Activated CD4-positive, alpha-beta T cell treated with anti-CD3 and anti-CD28 coated beads, Interleukin-2, amount 50 U/mL, for 1 hour (primary cell): ENCODE results near the gene SFXN2.
"Not testable (repeated sequence)": the region's sequence is repeated elsewhere in the genome, so short reads cannot be mapped to it uniquely, and the experiment has no call there.

ENCODE experiments used
- DNase-seq: peaks from one replicate; pipeline ENCODE4 v3.0.0-alpha.2; 2020

SFXN2 gene

DNA sequence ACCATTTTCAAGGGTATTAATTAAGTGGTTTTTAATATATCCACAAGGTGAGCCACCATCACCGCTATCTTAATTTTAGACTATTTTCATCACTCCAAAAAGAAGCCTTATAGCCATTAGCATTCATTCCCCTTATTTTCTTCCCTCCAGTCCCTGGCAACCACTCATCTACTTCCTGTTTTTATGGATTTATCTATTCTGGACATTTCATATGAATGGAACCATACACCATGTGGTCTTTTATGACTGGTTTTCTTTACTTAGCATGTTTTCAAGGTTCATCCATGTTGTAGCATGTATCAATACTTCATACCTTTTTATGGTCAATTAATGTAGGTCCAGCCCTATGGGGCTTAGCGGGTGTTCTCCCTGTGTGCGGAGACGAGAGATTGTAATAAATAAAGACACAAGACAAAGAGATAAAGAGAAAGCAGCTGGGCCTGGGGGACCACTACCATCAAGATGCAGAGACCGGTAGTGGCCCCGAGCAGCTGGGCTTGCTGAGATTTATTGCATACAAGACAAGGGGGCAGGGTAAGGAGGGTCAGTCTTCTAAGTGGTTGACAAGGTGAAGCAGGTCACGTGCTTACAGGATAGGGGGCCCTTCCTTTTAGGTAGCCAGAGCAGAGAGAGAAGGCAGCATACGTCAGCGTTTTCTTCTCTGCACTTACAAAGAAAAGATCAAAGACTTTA is 44.0 kb downstream of the SFXN2 start:
- no peak for DNase-seq

DNA sequence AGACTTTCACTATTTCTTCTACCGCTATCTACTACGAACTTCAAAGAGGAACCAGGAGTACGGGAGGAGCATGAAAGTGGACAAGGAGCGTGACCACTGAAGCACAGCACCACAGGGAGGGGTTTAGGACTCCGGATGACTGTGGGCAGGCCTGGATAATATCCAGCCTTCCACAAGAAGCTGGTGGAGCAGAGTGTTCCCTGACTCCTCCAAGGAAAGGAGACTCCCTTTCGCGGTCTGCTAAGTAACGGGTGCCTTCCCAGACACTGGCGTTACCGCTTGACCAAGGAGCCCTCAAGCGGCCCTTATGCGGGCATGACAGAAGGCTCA is 44.5 kb downstream of the SFXN2 start:
- not testable (repeated sequence) for DNase-seq

DNA sequence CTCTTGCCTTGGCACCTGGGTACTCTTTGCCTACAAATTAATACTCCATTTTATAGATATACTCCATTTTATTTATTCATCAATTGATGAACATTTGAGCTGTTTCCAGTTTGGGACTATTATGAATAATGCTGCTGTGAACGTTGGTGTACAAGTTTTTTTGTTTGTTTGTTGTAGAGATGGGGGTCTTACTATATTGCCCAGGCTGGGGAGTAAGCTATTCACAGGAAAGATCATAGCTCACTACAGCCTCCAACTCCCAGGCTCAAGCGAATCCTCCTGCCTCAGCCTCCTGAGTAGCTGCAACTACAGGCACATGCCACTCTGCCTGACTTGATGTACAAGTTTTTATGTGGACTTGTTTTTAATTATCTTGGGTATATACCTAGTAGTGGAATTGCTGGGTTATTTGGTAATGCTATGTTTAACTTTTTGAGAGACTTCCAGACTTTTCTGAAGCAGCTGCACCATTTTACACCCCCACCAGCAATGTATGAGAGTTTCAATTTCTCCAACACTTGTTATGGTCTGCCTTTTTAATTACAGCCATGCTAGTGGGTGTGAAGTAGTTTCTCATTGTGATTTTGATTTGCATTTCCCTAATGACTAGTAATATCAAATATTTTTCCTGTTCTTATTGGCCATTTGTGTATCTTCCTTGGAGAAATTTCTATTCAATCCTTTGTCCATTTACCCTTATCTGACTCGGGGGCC is 45.2 kb downstream of the SFXN2 start:
- no peak for DNase-seq

DNA sequence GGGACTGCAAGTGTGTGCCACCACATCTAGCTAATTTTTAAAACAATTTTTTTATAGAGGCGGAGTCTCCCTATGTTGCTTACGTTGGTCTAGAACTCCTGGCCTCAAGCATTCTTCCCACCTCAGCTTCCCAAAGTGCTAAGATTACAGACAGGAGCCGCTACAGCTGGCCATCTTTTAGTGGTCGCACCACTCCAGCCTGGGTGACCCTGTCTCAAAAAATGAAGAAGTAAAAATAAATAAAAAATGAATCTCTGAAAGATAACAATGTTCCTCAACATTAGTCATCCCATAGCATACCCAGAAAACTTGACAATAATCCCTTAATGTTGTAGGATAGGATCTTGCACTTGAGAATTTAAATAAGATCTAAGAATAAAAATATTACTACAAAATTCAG is 47.5 kb downstream of the SFXN2 start:
- no peak for DNase-seq

DNA sequence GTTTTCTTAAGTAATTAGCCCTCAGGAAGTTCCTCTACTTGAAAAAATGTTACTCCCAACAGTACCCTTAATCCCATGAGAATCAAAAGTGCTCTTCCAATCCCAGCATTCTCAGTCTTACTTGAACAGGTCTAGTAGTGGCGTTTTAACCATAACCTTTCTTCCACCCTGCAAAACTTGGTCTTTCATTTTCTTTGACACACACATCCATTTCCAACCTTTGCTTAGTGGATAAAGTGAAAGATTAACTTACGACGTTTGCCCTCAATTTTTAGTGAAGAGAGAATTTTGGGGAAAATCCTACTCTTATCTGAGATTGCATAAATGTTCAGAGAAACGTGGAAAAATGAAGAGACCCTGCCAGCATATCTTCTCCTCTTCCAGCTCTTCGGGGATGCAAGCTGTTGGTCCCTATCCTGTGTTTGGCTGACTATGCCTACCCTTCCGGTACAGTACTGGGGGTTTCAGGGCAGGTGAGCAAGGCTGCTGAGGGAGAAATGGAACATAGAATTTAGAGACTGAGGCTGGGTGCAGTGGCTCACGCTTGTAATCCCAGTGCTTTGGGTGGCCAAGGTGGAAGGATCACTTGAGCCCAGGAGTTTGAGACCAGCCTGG is 48.1 kb downstream of the SFXN2 start:
- DNase-seq: no peak

DNA sequence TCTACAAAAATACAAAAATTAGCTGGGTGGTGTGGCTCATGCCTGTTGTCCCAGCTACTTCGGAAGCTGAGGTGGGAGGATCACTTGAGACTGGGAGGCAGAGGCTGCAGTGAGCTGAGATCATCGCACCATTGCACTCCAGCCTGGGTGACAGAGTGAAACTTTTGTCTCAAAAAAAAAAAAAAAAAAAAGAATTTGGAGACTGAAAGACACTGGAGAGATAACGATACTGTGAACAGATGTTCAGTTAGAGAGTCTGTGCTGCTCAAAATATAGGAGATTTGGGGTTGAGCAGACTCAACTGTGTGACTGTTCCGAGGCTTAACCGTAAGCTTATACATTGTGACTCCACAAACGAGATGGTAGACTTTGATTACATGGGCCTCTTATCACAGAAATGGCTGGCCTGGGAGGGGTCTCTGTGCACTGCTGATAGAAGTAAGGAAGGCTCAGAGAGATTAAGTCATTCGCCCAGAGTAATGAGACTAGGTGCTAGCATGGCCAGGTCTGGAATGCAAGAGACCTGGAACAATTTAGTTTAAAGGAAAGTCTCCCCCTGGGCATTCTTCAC is 48.7 kb downstream of the SFXN2 start:
- no peak for DNase-seq

DNA sequence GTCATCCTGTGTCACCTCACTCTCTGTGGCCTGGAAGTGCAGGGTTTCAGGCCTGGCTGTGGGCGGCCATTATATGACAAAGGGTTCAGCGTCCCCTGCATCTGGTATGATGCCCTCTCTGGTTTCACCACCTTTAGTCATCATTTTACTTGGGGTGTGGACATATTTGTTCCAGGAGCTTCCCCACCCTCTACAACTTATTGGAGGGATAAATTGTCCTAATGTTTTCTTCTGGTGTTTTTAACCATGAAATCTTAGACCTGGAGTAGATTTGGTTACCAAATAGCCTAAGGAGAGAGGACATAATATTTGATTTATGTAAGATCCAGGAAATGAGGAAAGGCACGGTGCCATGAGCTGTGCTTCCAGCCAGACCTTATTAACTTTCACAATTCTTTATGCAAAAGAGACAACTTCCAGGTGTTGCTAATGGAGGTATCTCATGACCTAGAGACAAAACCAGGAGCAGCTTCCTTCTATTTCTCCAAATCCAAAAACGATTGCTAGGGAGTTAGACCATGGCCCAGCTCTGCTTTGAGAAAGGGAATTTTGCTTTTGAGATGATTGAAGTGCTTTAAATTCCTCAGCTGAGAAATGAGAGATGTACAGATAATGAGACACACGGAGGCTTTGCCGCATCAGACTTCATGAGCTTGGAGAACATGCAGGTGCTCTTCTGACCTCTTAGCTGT is 50.2 kb downstream of the SFXN2 start:
- no peak for DNase-seq

DNA sequence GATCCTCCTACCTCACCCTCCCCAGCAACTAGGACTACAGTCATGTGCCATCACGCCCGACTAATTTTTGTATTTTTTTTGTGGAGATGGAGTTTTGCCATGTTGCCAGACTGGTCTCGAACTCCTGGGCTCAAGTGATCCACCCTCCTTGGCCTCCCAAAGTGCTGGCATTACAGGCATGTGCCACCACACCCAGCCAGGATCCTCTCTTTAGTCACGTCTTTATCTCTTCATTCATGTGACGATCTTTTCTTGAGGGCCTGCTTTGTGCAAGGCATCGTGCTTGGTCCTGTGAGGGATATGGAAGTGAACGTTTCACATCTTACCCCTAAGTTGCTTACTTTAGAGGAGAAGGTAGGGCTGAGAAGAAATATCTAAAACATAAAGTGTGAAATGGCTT is 50.9 kb downstream of the SFXN2 start:
- DNase-seq: no peak

DNA sequence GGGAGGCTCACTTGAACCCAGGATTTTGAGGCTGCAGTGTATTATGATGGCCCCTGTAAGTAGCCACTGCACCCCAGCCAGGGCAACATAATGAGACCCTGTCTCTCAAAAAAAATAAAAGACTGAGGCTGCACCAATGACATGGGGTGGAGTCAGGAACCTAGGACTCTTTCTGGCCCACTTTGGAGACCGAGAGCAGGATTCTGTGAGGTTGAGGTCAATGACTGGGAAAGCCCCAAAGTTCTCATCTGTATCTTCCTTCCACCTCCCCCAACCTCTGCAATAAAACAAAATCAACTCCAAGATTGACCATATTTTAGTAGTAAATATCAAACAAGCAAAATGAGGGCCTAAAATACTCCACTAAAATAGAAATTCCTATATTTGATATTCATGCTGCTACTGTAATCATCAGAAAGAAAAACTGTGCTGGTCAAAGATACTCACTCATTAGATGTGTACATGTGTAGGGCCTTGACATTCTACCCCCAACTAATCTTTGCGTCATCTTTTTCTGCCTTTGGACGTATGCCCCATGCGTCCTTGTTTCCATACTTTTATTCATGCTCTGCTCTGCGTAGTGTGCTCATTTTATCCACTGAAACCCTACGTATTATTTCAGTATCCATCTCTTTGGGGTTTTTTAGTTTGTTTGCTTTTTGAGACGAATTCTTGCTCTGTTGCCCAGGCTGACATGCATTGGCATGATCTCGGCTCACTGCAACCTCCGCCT is 53.2 kb downstream of the SFXN2 start:
- DNase-seq: no peak

DNA sequence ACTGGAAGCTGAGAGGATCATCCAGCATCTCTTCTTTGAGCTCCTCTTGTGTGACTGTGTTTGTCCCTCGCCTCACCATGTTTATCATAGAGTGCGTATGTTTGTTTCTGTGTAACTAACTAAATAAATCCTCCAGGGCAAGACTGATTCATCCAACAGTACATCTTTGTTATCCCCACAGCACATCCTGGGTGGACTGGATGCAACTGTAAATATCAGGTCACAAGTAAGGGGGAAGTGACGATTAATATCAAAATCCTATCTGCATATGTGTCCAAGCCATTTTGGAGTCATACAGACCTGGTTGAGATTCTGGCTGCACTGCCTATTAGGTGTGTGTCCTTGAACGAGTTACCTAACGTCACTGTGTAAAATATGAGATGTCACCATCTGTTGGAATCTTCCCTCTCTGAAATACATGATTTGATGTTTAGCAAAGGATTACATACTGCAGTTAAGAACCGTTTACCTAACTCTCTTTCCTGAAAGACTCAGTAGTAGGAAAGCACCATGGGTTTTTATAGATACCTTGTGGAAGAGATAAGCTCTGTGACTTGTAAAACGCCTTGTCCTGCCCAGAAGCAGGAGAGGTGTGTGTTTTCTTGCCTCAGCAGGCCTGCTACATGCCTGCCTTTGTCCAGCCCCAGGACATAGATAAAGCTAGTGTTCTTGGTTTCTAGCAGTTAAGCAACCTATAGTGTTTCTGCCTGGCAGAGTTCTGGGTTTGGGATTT is 55.1 kb downstream of the SFXN2 start:
- DNase-seq: no peak

DNA sequence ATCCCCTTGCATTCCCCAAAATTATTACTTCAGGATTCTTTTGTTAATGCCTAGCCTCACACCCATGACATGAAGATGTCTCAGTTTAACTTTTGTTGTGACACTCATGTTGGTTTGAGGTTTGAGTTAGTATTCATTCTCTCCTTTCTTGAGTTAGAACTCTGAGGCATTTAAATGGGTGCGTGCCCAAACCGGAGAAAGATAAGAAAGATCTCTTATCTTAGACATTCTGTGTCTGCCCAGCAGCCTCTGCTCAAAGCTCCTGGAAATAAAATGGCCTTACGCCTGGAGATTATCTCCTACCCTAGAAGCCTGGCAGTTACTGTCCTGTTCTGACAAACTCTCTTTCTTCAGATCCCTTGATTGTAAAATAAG is 55.7 kb downstream of the SFXN2 start:
- DNase-seq: no peak

DNA sequence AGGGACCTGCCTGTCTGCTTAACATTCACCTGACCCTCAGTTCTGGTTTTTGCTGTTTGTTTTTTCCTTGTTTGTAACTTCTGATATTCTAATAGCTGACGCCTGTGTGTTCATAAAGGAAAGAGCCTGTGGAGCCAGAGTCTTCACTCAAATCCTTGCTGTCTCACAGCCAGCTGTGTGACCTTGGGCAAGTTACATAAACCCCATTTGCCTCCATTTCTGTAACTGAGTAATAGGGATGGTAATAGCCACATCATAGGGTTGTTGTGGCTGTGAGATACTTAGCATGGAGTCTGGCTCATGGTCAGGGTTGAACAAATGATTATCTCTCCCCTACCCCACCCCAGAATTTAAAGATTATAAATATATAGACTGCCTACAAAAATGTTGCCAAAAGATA is 56.4 kb downstream of the SFXN2 start:
- no peak for DNase-seq

DNA sequence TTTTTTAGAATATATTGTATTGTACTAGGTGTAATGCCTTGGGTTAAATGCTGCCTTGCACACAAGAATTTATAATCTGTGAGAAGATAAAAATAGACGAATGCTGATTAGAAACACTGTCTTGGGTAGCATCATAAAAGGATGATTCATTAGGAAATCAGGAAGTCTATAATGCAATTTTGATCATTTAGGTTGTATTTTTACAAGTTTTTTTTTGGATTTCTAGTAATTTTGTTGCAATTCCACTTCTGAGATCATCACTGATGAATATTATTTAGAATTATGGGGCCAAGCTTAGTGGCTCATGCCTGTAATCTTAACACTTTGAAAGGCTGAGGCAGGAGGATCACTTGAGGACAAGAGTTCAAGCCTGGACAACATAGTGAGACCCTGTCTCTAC is 58.9 kb downstream of the SFXN2 start:
- DNase-seq: no peak

DNA sequence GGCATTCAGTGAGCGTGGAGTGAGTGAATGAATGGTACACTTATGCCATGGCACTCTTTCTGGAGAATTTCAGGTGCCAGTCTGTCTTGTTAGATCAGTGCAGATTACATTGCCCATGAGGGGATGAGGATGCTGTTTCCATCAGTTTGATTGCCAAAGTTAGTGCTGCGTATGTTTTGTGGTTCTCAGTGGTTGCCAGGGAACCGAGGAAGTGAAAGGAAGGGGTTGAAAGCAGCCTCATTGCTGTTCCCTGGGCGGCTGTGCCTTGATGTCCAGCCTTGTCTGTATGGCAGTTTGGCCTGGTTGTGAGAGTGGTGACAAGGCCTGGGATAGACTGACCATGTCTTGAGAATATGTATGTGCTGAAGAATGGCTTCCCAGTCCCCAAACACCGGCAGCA is 59.5 kb downstream of the SFXN2 start:
- DNase-seq: no peak

DNA sequence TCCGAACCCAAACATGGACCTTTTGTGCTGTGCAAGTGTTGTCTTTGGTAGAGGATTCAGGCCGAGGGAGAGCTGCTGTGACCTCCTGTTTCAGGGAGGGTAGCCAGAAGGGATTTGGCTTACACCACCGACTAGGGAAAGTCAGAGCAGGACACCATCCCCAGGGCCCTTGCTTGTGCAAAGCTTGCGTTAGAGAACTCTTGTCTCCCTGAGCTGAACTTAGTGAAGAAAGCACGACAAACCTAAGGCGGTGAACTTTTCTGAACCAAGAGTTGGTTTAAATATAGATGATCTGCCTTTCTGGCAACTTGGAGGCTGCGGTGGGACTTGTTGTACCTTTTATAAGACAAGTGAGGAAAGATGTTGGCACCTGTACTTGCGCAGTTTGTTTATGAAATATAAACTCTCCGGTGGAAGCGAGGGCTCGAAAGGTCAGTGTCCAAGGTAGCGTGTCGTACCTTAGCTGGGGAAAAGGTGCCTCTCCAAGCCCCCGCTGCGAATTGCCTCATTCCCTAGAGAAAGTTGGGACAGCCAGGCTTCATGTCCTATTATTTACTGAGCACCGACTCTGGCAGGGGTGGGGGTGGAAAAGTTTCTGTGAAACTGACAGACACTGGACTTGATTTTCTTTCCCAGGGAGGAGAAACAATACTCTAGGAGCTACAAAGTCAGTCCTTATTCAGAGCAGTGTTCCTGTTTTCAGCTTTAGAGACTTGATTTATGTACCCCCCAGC is 60.9 kb downstream of the SFXN2 start:
- DNase-seq: no peak

DNA sequence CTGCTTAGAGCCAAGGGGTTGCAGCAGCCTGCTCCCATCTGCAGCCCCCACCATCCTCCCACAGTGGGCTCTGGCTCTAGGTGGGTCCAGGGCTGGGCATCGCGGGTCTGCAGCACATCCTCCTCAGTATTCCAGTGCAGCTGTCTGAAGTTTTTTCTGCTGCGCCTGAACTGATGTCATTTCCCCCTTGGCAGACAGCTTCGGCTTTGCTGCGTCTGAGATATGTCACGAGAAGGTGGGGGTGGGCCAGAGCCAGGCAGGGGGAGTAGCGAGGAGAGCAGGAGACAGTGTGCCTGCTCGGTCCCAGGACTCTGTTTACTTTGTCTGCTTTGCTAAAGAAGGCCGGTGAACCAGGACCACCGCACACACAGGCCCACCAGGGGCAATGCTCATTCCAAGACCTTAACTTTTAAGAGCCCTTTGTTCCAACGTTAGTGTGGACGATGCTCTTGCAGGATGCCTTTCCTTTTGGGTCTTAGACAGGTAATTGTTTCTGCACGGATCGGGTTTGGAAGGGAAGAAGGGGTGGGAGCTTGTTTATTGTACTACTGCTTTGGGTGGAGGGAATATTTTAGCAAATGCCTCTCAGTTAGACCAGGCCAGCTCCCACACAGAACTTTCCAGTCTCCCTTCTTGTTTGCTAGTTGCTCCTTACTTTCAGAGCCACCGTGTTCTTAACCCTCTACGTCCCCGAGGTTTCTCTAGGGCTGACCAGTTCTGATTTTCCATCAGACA is 61.7 kb downstream of the SFXN2 start:
- DNase-seq: peak; percentile 27

DNA sequence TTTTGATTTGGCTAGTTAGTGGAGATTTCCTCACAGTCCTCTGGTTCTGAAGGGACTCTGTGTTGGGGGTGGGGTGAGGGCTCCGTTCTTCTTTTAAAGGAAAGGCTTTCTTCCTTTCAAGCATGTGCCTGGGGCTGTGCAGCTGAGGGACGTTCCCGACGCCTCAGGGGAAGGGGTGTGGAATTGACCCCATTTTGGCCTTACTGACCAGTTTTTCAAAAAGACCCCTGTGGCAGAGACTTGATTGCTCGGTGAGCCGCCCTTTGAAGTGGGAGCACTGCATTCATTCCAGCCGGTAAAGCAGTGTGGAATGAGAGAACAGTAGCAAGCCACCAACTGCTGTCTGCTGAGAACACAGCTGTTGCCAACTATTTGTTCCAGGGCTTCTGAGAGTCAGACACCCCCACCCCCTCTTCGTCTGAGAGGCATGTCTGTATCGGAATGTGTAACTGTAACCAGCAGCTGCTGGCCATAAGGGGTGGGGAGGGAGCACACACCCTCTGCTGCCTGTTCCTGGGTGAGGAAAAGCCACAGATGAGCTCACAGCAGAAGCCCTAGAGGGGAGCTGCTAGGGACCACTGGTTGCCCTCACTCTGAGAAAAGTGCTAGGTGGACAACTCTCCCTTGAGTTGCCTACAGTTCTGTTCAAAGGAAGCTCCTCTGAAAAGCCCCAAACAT is 62.5 kb downstream of the SFXN2 start:
- DNase-seq: no peak

DNA sequence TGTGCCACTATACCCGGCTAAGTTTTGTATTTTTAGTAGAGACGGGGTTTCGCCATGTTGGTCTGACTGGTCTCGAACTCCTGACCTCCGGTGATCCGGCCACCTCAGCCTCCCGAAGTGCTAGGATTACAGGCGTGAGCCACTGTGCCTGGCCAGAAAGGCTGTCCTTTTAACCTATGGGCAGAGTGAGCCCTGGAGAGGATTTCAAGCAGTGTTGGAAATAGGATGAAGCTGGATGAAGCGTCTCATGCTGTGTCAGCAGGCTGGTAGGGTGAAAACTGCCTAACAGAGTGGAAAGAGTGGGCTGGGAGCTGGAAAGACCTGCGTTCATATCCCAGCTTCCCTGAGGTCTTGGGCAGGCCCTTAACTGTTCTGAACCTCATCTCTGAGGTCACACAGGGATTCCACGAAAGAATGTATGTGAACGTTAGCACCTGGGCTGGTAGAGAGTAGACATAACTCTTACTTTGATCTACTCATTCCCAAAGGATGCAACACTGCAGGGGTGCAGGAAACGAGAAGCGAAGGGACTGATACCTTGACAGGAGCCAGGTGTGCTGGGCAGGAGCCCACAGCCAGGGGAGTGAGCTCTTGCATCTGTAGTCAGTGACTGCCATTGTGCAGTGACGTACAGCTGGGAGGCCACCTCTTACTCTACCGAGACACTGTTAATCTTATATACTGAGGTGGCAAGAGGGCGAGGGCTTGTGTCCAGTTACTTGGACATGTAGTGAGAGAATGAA is 63.4 kb downstream of the SFXN2 start:
- DNase-seq: no peak

DNA sequence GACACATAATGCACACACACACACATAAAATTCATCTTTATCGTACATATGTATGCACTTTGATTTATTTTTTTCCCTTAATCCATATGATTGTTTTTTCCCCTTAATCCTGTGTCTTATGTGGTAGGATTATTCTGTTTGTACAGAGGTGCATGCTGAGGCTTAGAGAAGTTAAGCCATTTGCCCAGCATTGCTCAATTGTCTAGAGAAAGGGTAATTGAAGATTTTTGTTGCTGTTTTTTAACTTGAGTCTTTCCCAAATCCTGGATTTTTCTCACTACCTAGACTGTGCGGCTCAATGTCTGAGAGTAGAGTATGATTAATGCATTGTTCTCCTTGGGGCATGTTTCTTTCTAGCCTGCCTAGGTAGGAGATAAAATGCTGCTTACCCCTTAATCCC is 64.3 kb downstream of the SFXN2 start:
- no peak for DNase-seq
